Activated T-helper 9 cell treated with anti-CD3 and anti-CD28 coated beads, Interleukin-2, amount 50 U/mL, for 16 hours (primary cell): ENCODE results near the gene METTL4.
"Not testable (repeated sequence)": the region's sequence is repeated elsewhere in the genome, so short reads cannot be mapped to it uniquely, and the experiment has no call there.

Source experiments
- DNase-seq: peaks from one replicate; pipeline ENCODE4 v3.0.0-alpha.2; 2020; ENCODE audit warnings: low read depth

Gene METTL4

GRCh38 chr18:2559249-2559648, 12.1 kb downstream of the METTL4 start:
- DNase-seq: no peak

GRCh38 chr18:2557536-2557935, 13.8 kb downstream of the METTL4 start:
- DNase-seq: no peak

GRCh38 chr18:2555895-2556294, 15.4 kb downstream of the METTL4 start:
- no peak for DNase-seq

GRCh38 chr18:2554696-2555095, 16.6 kb downstream of the METTL4 start:
- DNase-seq: no peak

- no peak for DNase-seq
Measured at GRCh38 chr18:2551425-2551824, 19.9 kb downstream of the METTL4 start.

- DNase-seq: no peak
Measured at GRCh38 chr18:2549462-2549861, 21.8 kb downstream of the METTL4 start.

GRCh38 chr18:2547477-2548087, 23.7 kb downstream of the METTL4 start:
- no peak for DNase-seq

GRCh38 chr18:2545155-2545554, 26.1 kb downstream of the METTL4 start:
- DNase-seq: no peak

- DNase-seq: not testable (repeated sequence)
Measured at GRCh38 chr18:2541925-2542563, 29.3 kb downstream of the METTL4 start.

- DNase-seq: no peak
Measured at GRCh38 chr18:2540575-2540974, 30.7 kb downstream of the METTL4 start.

GRCh38 chr18:2538844-2539243, 32.5 kb downstream of the METTL4 start:
- DNase-seq: no peak

GRCh38 chr18:2538236-2538635, 33.1 kb downstream of the METTL4 start:
- no peak for DNase-seq

- DNase-seq: no peak
Measured at GRCh38 chr18:2537296-2537695, 34.0 kb downstream of the METTL4 start.

GRCh38 chr18:2536493-2536892, 34.8 kb downstream of the METTL4 start:
- DNase-seq: no peak

- DNase-seq: no peak
Measured at GRCh38 chr18:2536063-2536462, 35.2 kb downstream of the METTL4 start.

GRCh38 chr18:2535419-2535910, 35.8 kb downstream of the METTL4 start:
- no peak for DNase-seq

GRCh38 chr18:2534906-2535305, 36.4 kb downstream of the METTL4 start:
- no peak for DNase-seq

- no peak for DNase-seq
Measured at GRCh38 chr18:2532797-2533196, 38.5 kb downstream of the METTL4 start.

- no peak for DNase-seq
Measured at GRCh38 chr18:2531751-2532150, 39.6 kb downstream of the METTL4 start.

GRCh38 chr18:2529154-2529553, 42.2 kb downstream of the METTL4 start:
- DNase-seq: no peak

GRCh38 chr18:2526329-2526728, 45.0 kb downstream of the METTL4 start:
- no peak for DNase-seq

GRCh38 chr18:2524794-2525198, 46.5 kb downstream of the METTL4 start:
- not testable (repeated sequence) for DNase-seq

GRCh38 chr18:2522112-2522511, 49.2 kb downstream of the METTL4 start:
- no peak for DNase-seq

GRCh38 chr18:2518473-2518872, 52.8 kb downstream of the METTL4 start:
- DNase-seq: no peak
